HepG2 (cell line): ENCODE data around the gene OSCP1. TPM values are rescaled to one million over a fixed set of nuclear protein-coding genes. Genes with fewer than 3 reads are reported as not detected.

ENCODE experiments used
- AHR ChIP-seq: IDR thresholded peaks from 2 replicates; pipeline ENCODE4 v1.6.1; 2018; ENCODE audit warnings: missing genetic modification reagents, missing compliant biosample characterization
- DMAP1 ChIP-seq: IDR thresholded peaks from 2 replicates; pipeline ENCODE4 v1.6.1; 2016
- ELF4 ChIP-seq: sonication (generic); formaldehyde crosslinking; IDR thresholded peaks from 2 replicates; pipeline ENCODE4 v1.5.0; 2020; ENCODE audit warnings: missing genetic modification reagents, mild to moderate bottlenecking, moderate library complexity, borderline replicate concordance
- HNRNPK ChIP-seq: fragments of 200-400 bp; formaldehyde crosslinking; IDR thresholded peaks from 2 replicates; pipeline ENCODE4 v1.6.1; 2018; ENCODE audit warnings: low read length, low read depth, moderate library complexity, mild to moderate bottlenecking; ENCODE audit not compliant: poor library complexity, severe bottlenecking
- JUNB ChIP-seq: sonication (generic); formaldehyde crosslinking; IDR thresholded peaks from 2 replicates; pipeline ENCODE4 v1.8.0; 2022; ENCODE audit warnings: missing genetic modification reagents, mild to moderate bottlenecking, borderline replicate concordance
- MLLT10 ChIP-seq: sonication (generic); formaldehyde crosslinking; IDR thresholded peaks from 2 replicates; pipeline ENCODE4 v1.4.0; 2020; ENCODE audit warnings: missing genetic modification reagents
- NPAS2 ChIP-seq: sonication (generic); formaldehyde crosslinking; IDR thresholded peaks from 2 replicates; pipeline ENCODE4 v1.8.0; 2022; ENCODE audit warnings: mild to moderate bottlenecking, missing genetic modification reagents, borderline replicate concordance
- SIN3A ChIP-seq: IDR thresholded peaks from 2 replicates; pipeline ENCODE4 v1.6.1; 2011; ENCODE audit warnings: low read depth, mild to moderate bottlenecking, control low read depth, low read length, borderline replicate concordance
- SOX6 ChIP-seq, 2 experiments: fragments of 450-650 bp in 1 of 2; sonication (generic) in 1 of 2; formaldehyde crosslinking in 1 of 2; IDR thresholded peaks; 2 replicates each; pipeline versions ENCODE4 v1.4.0 to v1.6.1; 2017 to 2020; ENCODE audit warnings: antibody characterized with exemption in 1 of 2, mild to moderate bottlenecking in 1 of 2, missing genetic modification reagents in 1 of 2
- TCF7 ChIP-seq: sonication (generic); IDR thresholded peaks from 2 replicates; pipeline ENCODE4 v1.6.1; 2016; ENCODE audit warnings: antibody characterized with exemption, low read depth
- ZNF142 ChIP-seq: sonication (generic); formaldehyde crosslinking; IDR thresholded peaks from 2 replicates; pipeline ENCODE4 v1.4.0; 2020; ENCODE audit warnings: missing genetic modification reagents
- ZNF17 ChIP-seq: sonication (generic); formaldehyde crosslinking; IDR thresholded peaks from 2 replicates; pipeline ENCODE4 v1.5.0; 2020; ENCODE audit warnings: mild to moderate bottlenecking, missing genetic modification reagents
- ZNF20 ChIP-seq: sonication (generic); formaldehyde crosslinking; IDR thresholded peaks from 2 replicates; pipeline ENCODE4 v1.4.0; 2020; ENCODE audit warnings: mild to moderate bottlenecking, moderate library complexity, missing genetic modification reagents
- ZNF496 ChIP-seq: sonication (generic); formaldehyde crosslinking; IDR thresholded peaks from 2 replicates; pipeline ENCODE4 v1.8.1; 2023; ENCODE audit warnings: mild to moderate bottlenecking, moderate library complexity, missing genetic modification reagents; ENCODE audit not compliant: insufficient replicate concordance
- ZNF607 ChIP-seq: sonication (generic); formaldehyde crosslinking; IDR thresholded peaks from 2 replicates; pipeline ENCODE4 v1.5.1; 2020; ENCODE audit warnings: missing genetic modification reagents, mild to moderate bottlenecking, borderline replicate concordance
- ZNF646 ChIP-seq: sonication (generic); formaldehyde crosslinking; IDR thresholded peaks from 2 replicates; pipeline ENCODE4 v1.9.0; 2021; ENCODE audit warnings: mild to moderate bottlenecking, missing genetic modification reagents
- polyA plus RNA-seq, 8 experiments: library from polyadenylated mRNA; depleted of rRNA in 3 of 8; stranded (reverse) in 7 of 8; unstranded in 1 of 8; fragments of >200 nt; fragmentation: Illumina TruSeq in 4 of 8; extraction: Trizol in 4 of 8; gene quantifications; 2 replicates each; pipeline versions ENCODE4 v1.2.1 to v1.2.3, GENCODE V29; 2011 to 2016; ENCODE audit warnings: low read depth in 4 of 8, missing spikeins in 1 of 8, mixed read lengths in 1 of 8; ENCODE audit not compliant: insufficient read depth in 1 of 8
- total RNA-seq, 5 experiments: library from RNA; depleted of rRNA; stranded (reverse); fragments of >200 nt; fragmentation: Illumina TruSeq; extraction: Trizol; gene quantifications; 2 replicates each; pipeline ENCODE4 v1.2.3, GENCODE V29; 2016; ENCODE audit warnings: low read depth in 1 of 5

The OSCP1 gene
- total and polyA plus RNA-seq, 2 of the 13 experiments (the other 11 are each of a cell fraction or from before 2014, with no cell fraction given), result 0.60 to 0.84 TPM

- TF ChIP-seq ZNF607, result no peak; the same call in 1 of the 2 replicates
- no peak for TF ChIP-seq ZNF496 (CRISPR knock-in tag)
- peak; percentile 73; the same call in 1 of the 2 replicates for TF ChIP-seq AHR (CRISPR knock-in tag)
- peak; percentile 90 for TF ChIP-seq JUNB (CRISPR knock-in tag)
- peak; percentile 96 for TF ChIP-seq DMAP1 (CRISPR knock-in tag)
- no peak for TF ChIP-seq SOX6 (IDR thresholded peaks at IDR 0.05)
- TF ChIP-seq SOX6 (CRISPR knock-in tag; IDR thresholded peaks at IDR 0.05), result peak; percentile 48; the same call in 1 of the 2 replicates
- TF ChIP-seq ZNF646 (CRISPR knock-in tag), result no peak
- no peak for TF ChIP-seq HNRNPK
- no peak for TF ChIP-seq MLLT10 (CRISPR knock-in tag)
- 0 out of 2 replicates have a peak, but pooled peaks have one; percentile 39 for TF ChIP-seq ELF4 (CRISPR knock-in tag)
- peak; percentile 83 for TF ChIP-seq SIN3A
- no peak for TF ChIP-seq ZNF20 (CRISPR knock-in tag)
- TF ChIP-seq ZNF17 (CRISPR knock-in tag), result no peak
- peak; percentile 65; the same call in 1 of the 2 replicates for TF ChIP-seq ZNF142 (CRISPR knock-in tag)
- TF ChIP-seq TCF7, result no peak
- no peak for TF ChIP-seq NPAS2 (CRISPR knock-in tag)
Measured at GRCh38 chr1:36386265-36387140, 63.7 kb downstream of the OSCP1 start (continued).
